ENCODE results near the gene PRKAG3.

The PRKAG3 gene

GRCh38 chr2:218839430-218839829 is 7.8 kb upstream of the PRKAG3 start:
- DNase-seq (ENCODE audit: low spot score) = peak; percentile 56

- DNase-seq (ENCODE audit: low spot score) = no peak
These were observed 5.9 kb upstream of the PRKAG3 start for GRCh38 chr2:218837495-218837894.

DNA sequence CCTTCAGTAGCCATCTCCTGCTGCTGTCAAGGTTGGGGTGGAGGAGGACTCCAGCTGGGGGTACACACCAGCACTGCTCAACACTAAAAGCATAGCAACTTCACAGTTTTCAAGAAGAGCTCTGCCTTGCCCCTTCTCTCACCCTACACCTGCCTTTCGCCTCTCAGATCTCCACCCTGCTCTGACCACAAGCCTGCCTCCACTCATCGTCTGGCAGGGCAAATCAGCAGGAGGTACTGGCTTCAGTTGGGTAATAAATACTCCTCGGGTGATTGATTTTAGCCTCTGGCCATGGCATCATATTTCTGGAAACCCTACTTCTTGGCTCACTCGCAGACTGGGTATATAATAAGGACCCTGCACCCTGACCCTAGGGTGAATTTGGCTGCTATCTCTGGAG is 3.1 kb upstream of the PRKAG3 start:
- DNase-seq (ENCODE audit: low spot score) = peak; percentile 35

GRCh38 chr2:218833023-218833609 is 1.5 kb upstream of the PRKAG3 start:
- no peak for DNase-seq (ENCODE audit: low spot score)

- peak; percentile 73 for DNase-seq (ENCODE audit: low spot score)
These were observed 917 bp upstream of the PRKAG3 start for GRCh38 chr2:218832520-218832919.

- no peak for DNase-seq (ENCODE audit: low spot score)
These were observed 478 bp upstream of the PRKAG3 start for GRCh38 chr2:218832081-218832480.

DNA sequence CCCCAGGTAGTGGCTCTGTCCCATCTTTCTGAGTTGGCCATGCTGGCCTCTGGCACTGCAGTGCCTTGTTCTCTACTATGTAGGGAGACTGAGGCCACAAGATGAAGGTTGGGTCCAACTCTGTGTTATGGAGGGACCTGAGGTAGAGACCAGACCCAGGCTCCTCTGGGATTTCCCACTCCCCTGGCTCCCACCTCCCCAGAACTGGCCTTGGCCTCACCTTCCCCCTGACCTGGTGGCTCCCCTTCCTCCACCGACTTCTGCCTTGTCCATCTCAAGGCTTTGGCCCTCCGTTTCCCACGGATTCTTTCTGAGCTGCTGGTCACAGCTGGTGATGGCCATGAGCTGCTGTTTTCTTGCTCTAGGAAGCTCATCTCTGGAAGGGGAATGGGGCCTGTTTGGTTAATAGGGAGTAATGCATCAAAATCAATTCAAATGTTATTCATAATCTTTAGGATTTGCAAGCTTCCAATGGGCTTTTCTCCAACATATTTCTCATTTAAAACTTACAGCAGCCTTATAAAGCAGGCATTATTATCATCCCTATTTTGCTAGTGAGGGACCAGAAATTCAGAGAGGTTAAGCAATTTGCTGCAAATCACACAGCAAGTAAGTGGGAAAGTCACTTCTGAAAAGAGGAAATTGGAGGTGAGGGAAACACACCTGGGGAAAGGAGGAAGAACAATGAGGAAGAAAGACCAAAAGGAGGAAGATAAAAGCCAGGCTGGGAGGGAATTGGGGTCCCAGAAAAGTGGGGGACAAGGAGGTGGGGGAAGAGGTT is 887 bp downstream of the PRKAG3 start:
- DNase-seq (ENCODE audit: low spot score) = no peak

DNA sequence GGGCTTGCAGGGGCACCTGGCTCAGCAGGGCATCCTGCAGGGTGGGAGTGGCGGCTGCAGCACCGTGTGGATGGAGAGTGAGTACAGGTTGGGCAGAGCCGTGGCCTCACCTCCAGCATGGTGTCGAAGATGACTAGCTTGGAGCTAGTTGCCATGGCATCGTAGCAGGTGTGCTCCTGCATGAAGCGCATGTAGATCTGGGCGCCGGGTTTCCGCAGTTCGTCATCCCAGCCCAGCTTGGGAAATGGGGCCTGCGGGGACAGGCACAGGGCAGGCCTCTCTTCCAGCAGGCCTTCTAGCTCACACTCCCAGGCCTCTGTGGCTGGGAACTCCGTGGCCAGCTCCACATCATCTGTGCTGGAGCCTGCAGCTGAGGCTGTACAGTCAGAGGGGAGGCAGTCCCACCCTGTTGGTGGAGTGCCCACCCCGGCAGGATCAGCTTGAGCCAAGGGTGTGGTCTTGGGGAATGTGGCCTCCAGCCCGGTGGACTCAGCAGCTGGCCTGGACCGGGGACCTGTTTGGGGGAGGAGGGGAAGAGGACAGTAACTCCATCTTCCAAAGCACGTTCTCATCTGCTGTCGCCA is 1.6 kb downstream of the PRKAG3 start:
- DNase-seq (ENCODE audit: low spot score) = no peak

DNA sequence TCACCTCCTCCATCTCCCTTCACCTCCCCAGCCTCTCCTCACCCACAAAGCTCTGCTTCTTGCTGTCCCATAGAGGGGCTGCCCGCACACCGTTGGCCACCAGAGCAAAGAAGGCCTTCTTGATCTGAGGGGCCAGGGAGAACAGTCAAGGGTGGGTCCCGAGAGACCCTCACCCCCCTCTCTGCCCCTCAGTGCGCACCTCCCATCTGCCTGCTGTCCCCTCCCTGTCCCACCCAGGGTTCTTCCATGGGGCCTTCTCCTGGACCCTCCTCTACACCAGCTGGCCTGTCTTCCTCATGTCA is 3.2 kb downstream of the PRKAG3 start:
- no peak for DNase-seq (ENCODE audit: low spot score)

- no peak for DNase-seq (ENCODE audit: low spot score)
These were observed 3.7 kb downstream of the PRKAG3 start for GRCh38 chr2:218827701-218828476.

GRCh38 chr2:218826791-218827190 is 4.8 kb downstream of the PRKAG3 start:
- DNase-seq (ENCODE audit: low spot score) = no peak

- no peak for DNase-seq (ENCODE audit: low spot score)
These were observed 7.6 kb downstream of the PRKAG3 start for GRCh38 chr2:218824004-218824403.

DNA sequence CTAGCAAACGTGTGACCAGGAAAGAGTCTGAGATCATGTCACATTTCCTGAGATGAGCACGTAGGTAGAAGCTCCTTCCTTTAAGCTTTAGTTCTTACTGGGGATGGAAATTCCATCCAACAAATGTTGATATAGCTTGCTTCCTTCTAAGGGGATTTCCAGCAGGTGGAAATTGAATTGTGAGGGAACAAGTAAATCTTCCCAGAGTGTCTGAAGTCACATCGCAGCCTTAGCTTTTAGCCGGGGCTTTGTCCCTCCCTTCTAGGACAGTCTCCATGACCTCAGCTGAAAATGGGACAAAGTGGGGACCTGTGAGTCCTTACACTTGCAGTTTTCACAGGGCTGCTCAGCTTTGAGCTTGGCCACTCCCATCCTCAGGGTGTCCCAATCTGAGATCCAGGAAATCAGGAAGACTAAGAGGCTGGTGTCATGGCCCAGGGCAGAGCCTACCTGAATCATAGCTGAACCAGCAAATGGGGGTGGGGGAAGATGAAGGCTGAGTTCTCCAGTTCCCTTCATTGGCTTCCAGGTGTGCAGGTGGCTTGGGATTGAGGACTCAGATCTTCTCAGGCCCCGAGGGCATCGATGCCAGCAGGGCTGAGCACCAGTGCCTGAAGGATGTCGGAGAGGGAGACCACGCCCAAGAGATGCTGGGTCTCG is 8.3 kb downstream of the PRKAG3 start:
- peak; percentile 59 for DNase-seq (ENCODE audit: low spot score)

GRCh38 chr2:218822622-218823021 is 9.0 kb downstream of the PRKAG3 start:
- no peak for DNase-seq (ENCODE audit: low spot score)

DNA sequence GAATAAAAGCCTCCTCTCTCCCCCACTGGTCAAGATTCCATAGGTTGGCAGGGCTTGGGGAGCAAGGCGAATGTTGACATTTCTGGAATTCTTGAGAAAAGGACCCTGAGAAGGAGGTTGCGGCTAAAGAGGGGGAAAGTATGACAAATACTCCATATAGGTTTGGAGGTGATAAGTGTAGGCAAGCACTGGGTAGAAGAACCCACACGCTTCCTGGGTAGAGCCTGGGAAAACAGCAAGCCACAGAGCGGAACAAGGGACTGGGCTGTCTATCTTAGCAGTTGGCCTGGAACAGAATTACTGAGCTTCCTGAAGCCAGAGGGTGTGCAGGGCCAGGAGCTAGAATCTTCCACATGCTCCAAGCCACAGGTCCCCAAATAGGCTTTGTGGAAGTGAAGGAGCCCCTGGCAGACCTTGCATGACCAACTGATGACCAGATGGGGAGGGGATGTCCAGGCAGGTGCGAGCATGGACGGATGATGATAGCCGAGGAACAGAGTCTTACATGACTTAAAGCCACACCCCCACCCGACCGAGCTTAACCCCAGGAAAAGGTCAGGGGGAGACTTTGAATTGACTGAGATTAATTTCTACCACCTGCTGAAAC is 9.9 kb downstream of the PRKAG3 start:
- DNase-seq (ENCODE audit: low spot score) = no peak

DNA sequence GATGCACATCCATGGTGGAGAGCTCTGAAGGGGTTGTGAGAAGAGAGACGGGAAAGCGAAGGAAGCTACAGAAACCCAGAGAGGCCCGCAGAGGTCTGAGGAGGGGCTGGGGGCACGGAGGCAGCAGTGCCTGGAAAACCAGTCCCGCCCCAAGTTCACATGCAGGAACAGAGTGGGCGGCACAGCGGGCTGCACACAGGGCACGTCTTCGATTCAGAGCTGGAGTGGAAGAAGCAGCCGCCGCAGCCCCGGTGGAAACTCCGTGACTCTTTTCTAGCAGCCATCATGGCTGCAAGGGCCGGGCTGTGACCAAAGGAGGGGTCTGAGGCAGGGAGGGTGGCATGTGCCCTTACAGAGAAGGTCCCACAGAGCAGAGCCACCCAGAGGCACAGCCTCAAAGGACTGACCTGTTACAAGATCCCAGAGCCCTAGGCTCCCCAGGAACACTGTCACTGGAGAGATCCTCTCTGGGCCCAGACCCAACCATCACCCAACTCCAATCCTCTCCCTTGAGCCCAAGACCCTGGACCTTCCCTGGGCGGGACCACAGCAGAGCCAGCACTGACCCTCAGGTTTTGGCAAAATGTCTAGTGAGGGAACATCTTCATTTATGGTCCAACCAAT is 10.7 kb downstream of the PRKAG3 start:
- DNase-seq (ENCODE audit: low spot score) = no peak

- DNase-seq (ENCODE audit: low spot score) = no peak
These were observed 12.5 kb downstream of the PRKAG3 start for GRCh38 chr2:218819093-218819492.

DNA sequence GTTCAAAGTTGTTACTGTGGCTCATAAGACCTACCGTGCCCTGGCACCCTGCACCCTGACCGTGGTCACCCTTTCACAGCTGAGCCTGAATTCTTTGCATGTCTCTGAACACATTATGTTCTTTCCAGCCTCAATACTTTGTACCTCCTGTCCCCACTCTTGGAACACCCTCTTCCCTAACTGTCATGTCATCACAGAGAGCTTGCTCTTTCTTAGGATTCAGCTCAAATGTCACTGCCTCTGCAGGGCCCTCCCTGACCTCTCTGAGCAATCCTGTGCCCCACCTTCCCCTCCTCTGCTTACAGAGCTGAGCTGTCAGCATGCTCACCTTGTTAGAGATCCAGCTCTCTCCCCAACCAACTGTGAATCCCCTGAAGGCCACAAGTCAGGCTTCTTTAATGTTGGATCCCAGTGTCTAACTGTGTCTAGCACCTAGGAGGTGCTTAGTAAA is 15.0 kb downstream of the PRKAG3 start:
- DNase-seq (ENCODE audit: low spot score) = no peak

- DNase-seq (ENCODE audit: low spot score) = no peak
These were observed 16.0 kb downstream of the PRKAG3 start for GRCh38 chr2:218815649-218816048.

DNA sequence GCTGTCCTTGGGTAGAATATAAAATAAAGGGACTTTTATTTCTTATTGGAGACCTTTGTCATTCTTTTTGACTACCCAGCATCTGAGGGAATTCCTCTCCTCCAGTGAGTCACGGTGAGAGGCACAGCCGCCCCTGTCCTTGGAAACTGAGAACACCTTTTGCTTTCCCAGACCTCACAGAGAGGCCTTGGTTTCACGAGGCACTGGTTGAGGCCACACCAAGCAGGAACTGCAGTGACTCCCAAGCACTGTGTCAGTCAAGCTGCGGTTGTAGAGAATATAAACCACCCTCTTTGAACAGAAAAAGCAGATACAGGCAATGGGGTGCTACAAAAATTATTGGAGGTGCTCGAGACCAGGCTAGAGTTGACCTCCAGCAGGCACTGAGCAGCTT is 16.4 kb downstream of the PRKAG3 start:
- no peak for DNase-seq (ENCODE audit: low spot score)

DNA sequence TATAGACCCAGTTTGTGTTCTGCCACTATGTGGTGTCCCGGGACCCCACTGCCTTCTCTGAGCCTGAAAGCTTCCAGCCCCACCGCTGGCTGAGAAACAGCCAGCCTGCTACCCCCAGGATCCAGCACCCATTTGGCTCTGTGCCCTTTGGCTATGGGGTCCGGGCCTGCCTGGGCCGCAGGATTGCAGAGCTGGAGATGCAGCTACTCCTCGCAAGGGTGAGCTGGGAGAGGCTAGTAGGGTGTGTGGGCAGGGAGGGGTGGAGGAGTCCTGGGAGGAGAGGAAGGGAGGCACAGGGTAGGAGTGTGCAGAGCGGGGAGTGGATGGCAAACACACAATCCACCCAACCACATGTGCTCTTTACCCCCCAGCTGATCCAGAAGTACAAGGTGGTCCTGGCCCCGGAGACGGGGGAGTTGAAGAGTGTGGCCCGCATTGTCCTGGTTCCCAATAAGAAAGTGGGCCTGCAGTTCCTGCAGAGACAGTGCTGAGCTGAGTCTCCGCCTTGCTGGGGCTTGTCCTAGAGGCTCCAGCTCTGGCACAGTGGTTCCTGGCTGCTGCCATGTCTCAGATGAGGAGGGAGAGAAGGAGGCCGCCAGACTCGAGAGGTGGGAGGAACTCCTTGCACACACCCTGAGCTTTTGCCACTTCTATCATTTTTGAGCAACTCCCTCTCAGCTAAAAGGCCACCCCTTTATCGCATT is 16.9 kb downstream of the PRKAG3 start:
- DNase-seq (ENCODE audit: low spot score) = no peak
